Aorta (tissue), 5 donors: Measurements from ENCODE around the gene TBX4. TPM values are rescaled to one million over a fixed set of nuclear protein-coding genes. Genes with fewer than 3 reads are reported as not detected.

Experiments used
- ATAC-seq: fragments of 200-7000 bp; cut with Tn5 transposase; one replicate; pipeline ENCODE4 v1.9.1; 2022; ENCODE audit warnings: moderate library complexity; ENCODE audit not compliant: low FRiP score
- DNase-seq, 2 donors: peaks; one replicate each; pipeline ENCODE4 v3.0.0-alpha.2; 2020
- H3K27ac ChIP-seq, 2 donors: one replicate each; pipeline ENCODE4 v1.5.1; 2013; ENCODE audit warnings: low read length in 2 of 2, mild to moderate bottlenecking in 2 of 2, moderate library complexity in 2 of 2, control low read depth in 1 of 2, inconsistent platforms in 1 of 2, low read depth in 1 of 2
- H3K27me3 ChIP-seq, 2 donors: one replicate each; pipeline ENCODE4 v1.6.1; 2013; ENCODE audit warnings: control low read depth in 1 of 2, low read length in 1 of 2, mild to moderate bottlenecking in 1 of 2, moderate library complexity in 1 of 2; ENCODE audit not compliant: insufficient read depth in 2 of 2, control insufficient read depth in 1 of 2
- H3K36me3 ChIP-seq, 2 donors: one replicate each; pipeline ENCODE4 v1.6.1; 2013; ENCODE audit warnings: control low read depth in 1 of 2, low read length in 1 of 2, mild to moderate bottlenecking in 1 of 2; ENCODE audit not compliant: insufficient read depth in 2 of 2, control insufficient read depth in 1 of 2
- H3K4me1 ChIP-seq, 2 donors: one replicate each; pipeline ENCODE4 v1.6.1; 2013; ENCODE audit warnings: low read length in 2 of 2, control low read depth in 1 of 2, mild to moderate bottlenecking in 1 of 2, moderate library complexity in 1 of 2; ENCODE audit not compliant: insufficient read depth in 2 of 2, control insufficient read depth in 1 of 2
- H3K4me3 ChIP-seq, 2 donors: one replicate each; pipeline ENCODE4 v1.5.1; 2013; ENCODE audit warnings: low read length in 2 of 2, control low read depth in 1 of 2, mild to moderate bottlenecking in 1 of 2
- H3K9me3 ChIP-seq: one replicate; pipeline ENCODE4 v1.6.1; 2013; ENCODE audit warnings: mild to moderate bottlenecking, low read length; ENCODE audit not compliant: control insufficient read depth
- WGBS, 2 donors: extraction: QIAGEN DNeasy Blood & Tissue Kit; methylation state at CpG; one replicate each; pipeline ENCODE4 v1.1.7; 2013; 5-methylcytosine and 5-hydroxymethylcytosine counted together
- intact Hi-C, 2 donors: fragments of 100-400 bp; cut with DNase I; formaldehyde crosslinking; loops; one replicate each; pipeline versions ENCODE4 v1.14.2 to v1.15.0; 2022
- polyA plus RNA-seq, 2 donors: library from polyadenylated mRNA; stranded (reverse); fragments of 200-250 nt; gene quantifications; one replicate each; pipeline ENCODE4 v1.2.3, GENCODE V29; 2013
- total RNA-seq, 2 donors: library from RNA; stranded (reverse); fragmentation: NEBNext Ultra II Directional; extraction: Animal tissue kit (Norgen Biotek cat#: 25700); gene quantifications; one replicate each; pipeline ENCODE4 v1.2.1, GENCODE V29; 2021
- donor health status: healthy with polysubstance abuse.
- donor health status: Bipolar disorder and iron deficiency.
- donor health status: DM: no; HTN: no; CAD: no.
- donor health status: DM: no; HTN: no; CAD: no.
- donor health status: DM: yes; HTN: yes; CAD: no.

TBX4 gene
- total and polyA plus RNA-seq, 4 donors = 0.23 to 0.27 TPM; not detected in 2

DNA sequence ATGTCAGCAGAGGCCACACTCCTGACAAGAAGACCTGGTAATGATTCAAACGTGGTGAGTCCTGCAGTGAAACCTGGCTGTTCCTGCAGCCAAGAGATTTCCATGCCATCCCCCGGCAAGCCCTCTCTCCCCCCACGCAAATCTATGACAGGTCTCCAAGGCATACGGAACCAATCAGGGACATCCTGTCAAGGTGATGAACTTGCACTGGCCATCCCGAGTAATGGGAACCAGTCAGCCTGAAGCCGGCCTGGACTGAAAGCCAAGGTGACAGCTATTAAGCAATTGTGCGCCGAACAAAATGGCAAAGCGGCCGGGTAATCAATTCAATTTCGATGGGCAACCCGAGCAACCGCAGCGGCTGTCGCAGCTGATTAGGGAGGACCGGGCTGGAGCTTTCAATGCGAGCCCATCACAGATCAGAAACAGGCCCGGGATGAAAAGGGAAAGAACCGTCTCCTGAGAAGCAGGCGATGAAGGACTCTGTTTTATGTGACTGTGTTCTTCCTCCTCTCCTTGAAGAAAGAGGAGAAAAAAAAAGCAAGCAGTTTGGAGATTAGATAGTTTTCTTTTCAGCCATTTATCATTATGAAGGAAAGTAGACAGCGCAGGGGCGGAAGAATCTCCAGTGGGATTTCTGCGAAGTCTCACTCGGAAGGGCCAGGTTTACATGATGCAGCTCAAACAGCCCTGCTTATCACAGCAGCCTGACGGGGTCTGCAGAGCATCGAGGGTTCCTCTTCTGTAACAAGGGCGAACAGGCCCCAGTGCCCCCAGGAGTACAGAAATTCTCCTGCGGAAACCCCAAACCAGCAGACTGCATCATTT is 35.2 kb downstream of the TBX4 start:
- Histone ChIP-seq H3K4me3 (no peak overlapping the region), H3K27me3 (no peaks in the 10 kb centered on the region), H3K27ac (no peak overlapping the region), H3K4me1 (peaks cover 0 to under 1% of the 10 kb centered on the region in 2 donors), H3K9me3 (no peaks in the 10 kb centered on the region), H3K36me3 (no peaks in the 10 kb centered on the region)
- intact Hi-C loops = no loop called here
- 91 to 92% methylated on average over 28 of the region's 28 CpGs for WGBS, 2 donors
- no peak for ATAC-seq
- peak in 1 of 2 donors; percentile 38 for DNase-seq

DNA sequence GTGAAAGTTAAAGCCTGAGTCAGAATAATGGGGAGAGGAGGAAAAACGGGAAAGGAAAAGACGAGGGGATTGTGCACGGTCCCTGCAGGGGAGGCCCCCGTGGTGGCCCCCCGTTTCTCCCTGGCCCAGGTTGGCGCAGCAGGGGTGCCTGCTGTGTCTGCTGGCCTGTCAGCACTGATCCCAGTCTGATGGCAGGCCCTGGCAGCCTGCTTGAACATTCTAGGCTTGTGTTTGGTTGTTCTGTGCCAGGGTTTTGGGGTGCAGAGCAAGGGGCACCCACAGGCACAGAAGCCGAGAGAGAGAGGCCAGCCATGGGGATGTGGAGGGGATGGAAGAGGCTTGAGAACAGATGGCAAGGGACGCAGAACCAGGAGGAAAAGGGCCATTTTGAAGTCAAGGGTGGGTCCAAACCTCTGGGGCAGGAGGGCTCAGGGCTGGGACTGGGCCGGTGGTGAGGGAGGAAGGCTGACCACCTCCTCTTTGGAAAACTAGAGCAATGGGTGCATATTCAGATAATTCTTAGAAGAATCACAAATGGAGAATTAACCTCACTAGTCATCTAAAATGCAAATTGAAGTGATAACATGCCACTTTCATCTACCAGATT is 35.9 kb downstream of the TBX4 start:
- WGBS, 2 donors = 88 to 93% methylated on average over 9 of the region's 9 CpGs
- intact Hi-C loops = loop anchor here in 1 of 2 donors (2.0 kb wide), 1 partner anchor 71 kb away; no protein-coding TSS in a partner anchor
- Histone ChIP-seq H3K27ac (no peak overlapping the region), H3K4me3 (no peak overlapping the region), H3K36me3 (no peaks in the 10 kb centered on the region), H3K4me1 (peaks cover 0 to 2% of the 10 kb centered on the region in 2 donors), H3K9me3 (no peaks in the 10 kb centered on the region), H3K27me3 (no peaks in the 10 kb centered on the region)
- no peak for ATAC-seq
- DNase-seq = no peak

GRCh38 chr17:61488878-61489718 is 36.9 kb downstream of the TBX4 start:
- Histone ChIP-seq H3K36me3 (no peaks in the 10 kb centered on the region), H3K4me1 (peaks cover 0 to 2% of the 10 kb centered on the region in 2 donors), H3K4me3 (no peak overlapping the region), H3K9me3 (no peaks in the 10 kb centered on the region), H3K27ac (no peak overlapping the region), H3K27me3 (no peaks in the 10 kb centered on the region)
- intact Hi-C loops = loop anchor here in 1 of 2 donors (2.0 kb wide), 1 partner anchor 72 kb away; no protein-coding TSS in a partner anchor
- WGBS, 2 donors = 90 to 91% methylated on average over 16 of the region's 16 CpGs
- DNase-seq (no peak), ATAC-seq (no peak)

DNA sequence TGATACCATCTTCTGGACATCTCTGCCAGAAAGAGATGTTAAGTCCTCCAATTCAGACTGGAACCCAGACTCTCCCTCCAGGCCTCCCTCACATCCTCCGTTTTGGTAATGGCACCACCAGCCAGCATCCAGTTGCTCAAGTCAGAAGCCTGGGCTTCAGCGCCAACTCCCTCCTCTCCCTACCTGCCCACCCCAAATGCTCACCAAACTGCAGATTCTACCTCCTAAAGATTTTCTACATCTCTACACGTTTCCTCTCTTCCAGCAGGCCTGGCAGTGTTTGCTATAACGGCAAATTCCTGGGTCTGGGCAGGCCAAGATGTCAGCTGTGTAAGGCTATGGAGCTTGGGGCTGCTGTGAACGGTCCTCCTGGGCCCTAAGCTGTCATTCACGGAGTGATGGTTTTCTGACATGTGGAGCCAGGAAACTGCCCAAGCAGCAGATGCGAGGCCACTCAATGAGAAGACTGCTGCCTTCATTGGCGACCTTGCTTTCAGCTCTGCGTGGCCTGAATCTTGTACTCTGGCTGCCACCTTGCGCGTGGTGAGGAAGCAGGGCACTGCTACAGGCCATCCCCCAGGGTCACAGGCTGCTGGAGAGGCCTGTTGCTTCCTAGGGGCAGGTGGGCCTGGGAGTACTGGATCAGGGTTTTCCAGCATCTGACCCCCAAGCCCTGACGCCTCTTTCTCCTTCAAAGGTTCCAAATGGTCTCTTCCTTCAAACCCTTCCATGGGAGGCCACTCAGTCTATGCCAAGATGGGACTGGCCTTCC is 37.7 kb downstream of the TBX4 start:
- intact Hi-C loops = loop anchor here (2.0 to 5.0 kb wide), 2 partner anchors 73 to 78 kb away; no protein-coding TSS in a partner anchor
- no peak for DNase-seq
- Histone ChIP-seq H3K4me3 (no peak overlapping the region), H3K9me3 (no peaks in the 10 kb centered on the region), H3K27me3 (no peaks in the 10 kb centered on the region), H3K36me3 (no peaks in the 10 kb centered on the region), H3K27ac (no peak overlapping the region), H3K4me1 (peaks cover 0 to 2% of the 10 kb centered on the region in 2 donors)
- no peak for ATAC-seq
- 95% methylated on average over 12 of the region's 12 CpGs for WGBS, 2 donors

DNA sequence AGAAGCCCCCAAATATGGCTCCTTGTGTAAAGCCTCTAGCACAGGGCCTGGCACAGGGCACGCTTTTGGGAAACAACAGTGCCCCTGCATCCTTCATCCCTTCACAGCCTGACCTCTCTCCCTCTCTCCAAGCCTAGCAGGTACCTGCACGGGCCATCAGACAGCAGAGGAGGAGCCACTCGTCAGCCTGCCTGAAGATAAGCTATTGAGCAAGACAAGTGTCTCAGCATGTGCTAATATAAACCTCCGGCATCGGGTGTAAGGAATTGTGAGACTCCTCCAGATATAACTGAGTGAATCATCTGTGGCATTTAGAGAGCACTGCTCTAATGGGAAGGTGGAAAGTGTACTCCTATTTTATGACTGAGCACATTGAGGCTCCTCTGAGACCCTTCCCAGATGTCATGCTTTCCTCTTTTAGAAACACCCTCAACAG is 38.3 kb downstream of the TBX4 start:
- no peaks in the 10 kb centered on the region for H3K36me3 ChIP-seq
- intact Hi-C loops = loop anchor here in 1 of 2 donors (5.0 kb wide), 1 partner anchor 78 kb away; no protein-coding TSS in a partner anchor
- no peak for ATAC-seq
- H3K4me1 ChIP-seq = peaks cover 0 to 2% of the 10 kb centered on the region in 2 donors
- no peaks in the 10 kb centered on the region for H3K9me3 ChIP-seq
- WGBS, 2 donors = 54 to 58% methylated on average over 5 of the region's 5 CpGs
- no peaks in the 10 kb centered on the region for H3K27me3 ChIP-seq
- H3K27ac ChIP-seq = no peak overlapping the region
- DNase-seq = no peak
- H3K4me3 ChIP-seq = no peak overlapping the region

DNA sequence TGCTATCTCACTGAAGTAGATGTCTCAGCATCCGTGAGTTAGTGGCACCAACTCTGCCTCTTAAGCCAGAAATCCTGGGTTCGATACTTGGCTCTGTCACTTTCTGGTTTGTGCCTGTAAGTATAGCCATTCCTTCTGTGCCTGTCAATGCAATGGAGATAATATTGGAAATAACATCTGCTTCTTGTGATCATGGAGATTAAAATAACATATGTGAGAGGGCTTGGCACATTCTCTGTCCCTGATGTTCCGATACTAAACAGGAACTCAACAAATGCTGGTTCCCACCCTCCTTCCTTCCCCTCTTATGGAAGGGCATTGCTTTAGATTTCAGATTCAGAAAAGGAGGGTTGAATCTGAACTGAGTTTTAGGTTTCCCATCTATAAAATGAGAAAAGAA is 39.8 kb downstream of the TBX4 start:
- H3K4me1 ChIP-seq = peaks cover 0 to 2% of the 10 kb centered on the region in 2 donors
- no peak overlapping the region for H3K27ac ChIP-seq
- no peak for ATAC-seq
- no peaks in the 10 kb centered on the region for H3K27me3 ChIP-seq
- DNase-seq = no peak
- H3K4me3 ChIP-seq = no peak overlapping the region
- no peaks in the 10 kb centered on the region for H3K9me3 ChIP-seq
- intact Hi-C loops = loop anchor here in 1 of 2 donors (5.0 kb wide), 1 partner anchor 80 kb away; no protein-coding TSS in a partner anchor
- no peaks in the 10 kb centered on the region for H3K36me3 ChIP-seq
- WGBS, 2 donors = 97 to 98% methylated on average over 3 of the region's 3 CpGs

DNA sequence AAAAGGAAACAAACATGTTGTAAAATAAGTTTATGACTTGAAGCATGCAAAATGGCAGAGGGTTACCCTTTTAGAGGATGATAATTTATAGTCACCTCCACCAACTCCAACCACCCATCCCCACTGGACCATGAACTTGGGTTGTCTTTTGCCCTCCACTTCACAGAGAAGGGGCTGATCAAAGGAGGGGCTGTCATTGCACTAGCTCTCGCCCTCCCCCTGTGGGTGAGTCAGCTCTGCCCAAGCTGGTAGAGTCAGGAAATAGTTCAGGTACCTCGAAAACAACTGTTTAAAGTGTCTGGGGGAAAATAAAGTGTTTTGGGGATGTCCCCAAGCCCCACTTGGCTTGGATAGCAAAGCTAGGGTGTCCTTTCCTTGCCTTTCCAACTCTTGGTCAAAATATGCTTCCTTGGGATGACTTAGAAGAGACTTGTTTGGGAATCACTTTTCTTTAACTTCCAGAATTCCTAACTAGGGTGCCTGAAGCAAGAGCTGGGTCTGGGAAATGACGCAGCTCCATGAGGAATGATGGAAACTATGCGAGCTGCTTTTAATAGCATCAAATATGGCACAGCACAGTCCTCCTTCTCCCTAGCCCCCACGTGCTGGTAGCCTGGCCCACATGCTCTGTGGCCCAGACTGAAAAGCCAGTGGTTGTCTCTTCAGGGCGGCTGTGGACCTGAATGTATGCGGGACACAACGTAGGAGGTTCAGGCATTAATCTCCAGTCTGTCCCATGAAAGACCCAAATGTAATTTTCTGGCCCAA is 40.7 kb downstream of the TBX4 start:
- intact Hi-C loops = loop anchor here in 1 of 2 donors (5.0 kb wide), 1 partner anchor 81 kb away; no protein-coding TSS in a partner anchor
- peaks cover 0 to 2% of the 10 kb centered on the region in 2 donors for H3K4me1 ChIP-seq
- peak; percentile 77 for ATAC-seq
- H3K27ac ChIP-seq = peak overlapping the region; percentile 5 to 93
- no peaks in the 10 kb centered on the region for H3K27me3 ChIP-seq
- H3K4me3 ChIP-seq = no peak overlapping the region
- H3K36me3 ChIP-seq = no peaks in the 10 kb centered on the region
- H3K9me3 ChIP-seq = no peaks in the 10 kb centered on the region
- 47 to 50% methylated on average over 8 of the region's 8 CpGs for WGBS, 2 donors
- DNase-seq = peak in 1 of 2 donors; percentile 59
